A673 (cell line): ENCODE results near the gene HPSE2. TPM values are rescaled to one million over a fixed set of nuclear protein-coding genes. Genes with fewer than 3 reads are reported as not detected.

Source experiments
- BruUV-seq: library from RNA; stranded (reverse); fragments of 400-500 nt; replicated peaks from 2 replicates; lab custom pipeline; 2021; lab: Mats Ljungman, UMichigan
- CTCF ChIA-PET: fragments of 300-600 bp; sonication (Branson Sonifier 250); formaldehyde crosslinking; loops from one replicate; lab custom pipeline; 2022; ENCODE audit warnings: antibody characterized with exemption; lab: Charles Lee
- POLR2A ChIA-PET: fragments of 300-600 bp; sonication (Branson Sonifier 250); formaldehyde crosslinking; loops from one replicate; lab custom pipeline; 2022; ENCODE audit warnings: antibody characterized with exemption; ENCODE audit not compliant: low non-redundant PET; lab: Charles Lee
- DNase-seq: peaks from one replicate; pipeline ENCODE4 v3.0.0-alpha.2; 2015; ENCODE audit warnings: low spot score
- H3K27ac ChIP-seq: fragments of 200-600 bp; sonication (generic); 2 replicates; pipeline ENCODE4 v1.5.1; 2016; ENCODE audit warnings: mixed run types, low read depth, mild to moderate bottlenecking, mixed read lengths, antibody characterized with exemption, low read length; ENCODE audit not compliant: poor library complexity, severe bottlenecking
- H3K27me3 ChIP-seq: fragments of 200-600 bp; sonication (generic); replicated peaks from 2 replicates; pipeline ENCODE4 v1.6.1; 2017; ENCODE audit warnings: mixed run types, low read depth, mild to moderate bottlenecking, mixed read lengths, antibody characterized with exemption, low read length; ENCODE audit not compliant: insufficient read depth, poor library complexity
- H3K36me3 ChIP-seq: fragments of 200-600 bp; sonication (generic); 2 replicates; pipeline ENCODE4 v1.6.1; 2016; ENCODE audit warnings: mixed run types, mild to moderate bottlenecking, mixed read lengths, antibody characterized with exemption, low read length; ENCODE audit not compliant: insufficient read depth, poor library complexity, severe bottlenecking
- H3K4me1 ChIP-seq: fragments of 200-600 bp; sonication (generic); 2 replicates; pipeline ENCODE4 v1.6.1; 2017; ENCODE audit warnings: mixed run types, mild to moderate bottlenecking, mixed read lengths, antibody characterized with exemption, low read length; ENCODE audit not compliant: insufficient read depth, poor library complexity, severe bottlenecking
- H3K4me3 ChIP-seq: fragments of 200-600 bp; sonication (generic); 2 replicates; pipeline ENCODE4 v1.5.1; 2016; ENCODE audit warnings: low read depth, mixed run types, mild to moderate bottlenecking, mixed read lengths, low read length; ENCODE audit not compliant: poor library complexity, severe bottlenecking
- H3K9me3 ChIP-seq: fragments of 200-600 bp; sonication (generic); 2 replicates; pipeline ENCODE4 v1.6.1; 2016; ENCODE audit warnings: mixed run types, low read depth, mild to moderate bottlenecking, mixed read lengths, antibody characterized with exemption, low read length; ENCODE audit not compliant: poor library complexity, severe bottlenecking
- EZH2 ChIP-seq: fragments of 200-600 bp; sonication (generic); IDR thresholded peaks from 2 replicates; pipeline ENCODE4 v1.6.1; 2017; ENCODE audit warnings: borderline replicate concordance, low read depth, mild to moderate bottlenecking, mixed read lengths, antibody characterized with exemption, low read length; ENCODE audit not compliant: poor library complexity, severe bottlenecking
- intact Hi-C: fragments of 100-400 bp; cut with micrococcal nuclease; formaldehyde crosslinking; loops from one replicate; pipeline ENCODE4 v1.10.0; 2022; ENCODE audit not compliant: unreplicated experiment
- total RNA-seq: library from RNA; stranded (reverse); gene quantifications from 2 replicates; pipeline ENCODE4 v1.2.3, GENCODE V29; 2021
- TF ChIP-seq, protein P1 (sequence below): fragments of 300-800, 200-600 bp; sonication (generic); conservative IDR thresholded peaks from 2 replicates; pipeline ENCODE4 v1.5.1; 2017; ENCODE audit warnings: low read depth, mild to moderate bottlenecking, antibody characterized with exemption, low read length, moderate library complexity, mixed read lengths

HPSE2 gene
- total RNA-seq, 1 experiment from 2014 or later = not detected

DNA sequence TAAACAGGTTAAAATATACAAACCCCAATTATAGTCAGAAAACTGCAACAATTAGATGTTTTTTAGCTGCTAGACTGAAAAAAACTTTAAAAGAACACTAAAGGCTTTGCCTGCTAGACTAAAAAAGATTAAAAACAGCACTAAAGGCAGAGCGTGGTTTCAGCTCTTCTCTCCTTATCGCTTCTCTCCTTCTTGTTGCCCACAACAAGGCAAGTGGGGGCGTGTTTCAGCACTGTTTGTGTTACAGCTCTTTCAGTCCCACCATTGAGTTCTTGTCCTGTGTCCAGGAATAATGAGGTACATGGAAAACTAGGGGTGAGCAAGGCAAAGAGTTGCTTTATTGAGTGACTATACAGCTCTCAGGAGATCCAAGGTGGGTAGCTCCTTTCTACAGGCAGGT lies 112.3 kb downstream of the HPSE2 start:
- intact Hi-C loops = no loop called here
- TF ChIP-seq EZH2 = no peak
- TF ChIP-seq, protein P1, sequence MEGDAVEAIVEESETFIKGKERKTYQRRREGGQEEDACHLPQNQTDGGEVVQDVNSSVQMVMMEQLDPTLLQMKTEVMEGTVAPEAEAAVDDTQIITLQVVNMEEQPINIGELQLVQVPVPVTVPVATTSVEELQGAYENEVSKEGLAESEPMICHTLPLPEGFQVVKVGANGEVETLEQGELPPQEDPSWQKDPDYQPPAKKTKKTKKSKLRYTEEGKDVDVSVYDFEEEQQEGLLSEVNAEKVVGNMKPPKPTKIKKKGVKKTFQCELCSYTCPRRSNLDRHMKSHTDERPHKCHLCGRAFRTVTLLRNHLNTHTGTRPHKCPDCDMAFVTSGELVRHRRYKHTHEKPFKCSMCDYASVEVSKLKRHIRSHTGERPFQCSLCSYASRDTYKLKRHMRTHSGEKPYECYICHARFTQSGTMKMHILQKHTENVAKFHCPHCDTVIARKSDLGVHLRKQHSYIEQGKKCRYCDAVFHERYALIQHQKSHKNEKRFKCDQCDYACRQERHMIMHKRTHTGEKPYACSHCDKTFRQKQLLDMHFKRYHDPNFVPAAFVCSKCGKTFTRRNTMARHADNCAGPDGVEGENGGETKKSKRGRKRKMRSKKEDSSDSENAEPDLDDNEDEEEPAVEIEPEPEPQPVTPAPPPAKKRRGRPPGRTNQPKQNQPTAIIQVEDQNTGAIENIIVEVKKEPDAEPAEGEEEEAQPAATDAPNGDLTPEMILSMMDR = no peak

DNA sequence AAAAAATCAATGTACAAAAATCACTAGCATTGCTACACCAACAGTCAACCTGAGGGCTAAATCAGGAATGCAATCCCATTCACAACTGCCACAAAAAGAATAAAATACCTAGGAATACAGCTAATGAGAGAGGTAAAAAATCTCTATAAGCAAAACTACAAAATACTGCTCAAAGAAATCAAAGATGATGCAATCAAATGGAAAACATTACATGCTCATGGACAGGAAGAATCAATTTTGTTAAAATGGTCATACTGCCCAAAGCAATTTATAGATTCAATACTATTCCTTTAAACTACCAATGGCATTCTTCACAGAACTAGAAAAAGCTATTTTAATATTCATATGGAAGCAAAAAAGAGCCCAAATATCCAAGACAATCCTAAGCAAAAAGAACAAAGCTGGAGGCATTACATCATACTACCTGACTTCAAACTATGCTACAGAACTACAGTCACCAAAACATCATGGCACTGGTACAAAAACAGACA lies 116.3 kb downstream of the HPSE2 start:
- peaks cover 3% of the 10 kb centered on the region for H3K9me3 ChIP-seq
- ChIA-PET POLR2A (no interaction called here), CTCF (no interaction called here)
- no peaks in the 10 kb centered on the region for H3K36me3 ChIP-seq
- intact Hi-C loops = no loop called here
- no peak for DNase-seq
- no peak overlapping the region for H3K27ac ChIP-seq
- no peaks in the 10 kb centered on the region for H3K27me3 ChIP-seq
- BruUV-seq = no TSS peak
- H3K4me3 ChIP-seq = no peak overlapping the region
- TF ChIP-seq EZH2 = no peak
- TF ChIP-seq, protein P1 = no peak
- no peaks in the 10 kb centered on the region for H3K4me1 ChIP-seq

More for the DNA sequence above, 112.3 kb downstream of the HPSE2 start:
- H3K4me1 ChIP-seq = no peaks in the 10 kb centered on the region
- H3K4me3 ChIP-seq = no peak overlapping the region
- CTCF ChIA-PET = no interaction called here
- peaks cover 3% of the 10 kb centered on the region for H3K9me3 ChIP-seq
- no peak for DNase-seq
- no peaks in the 10 kb centered on the region for H3K27me3 ChIP-seq
- no peak overlapping the region for H3K27ac ChIP-seq
- no peaks in the 10 kb centered on the region for H3K36me3 ChIP-seq
- BruUV-seq = no TSS peak
- POLR2A ChIA-PET = no interaction called here

DNA sequence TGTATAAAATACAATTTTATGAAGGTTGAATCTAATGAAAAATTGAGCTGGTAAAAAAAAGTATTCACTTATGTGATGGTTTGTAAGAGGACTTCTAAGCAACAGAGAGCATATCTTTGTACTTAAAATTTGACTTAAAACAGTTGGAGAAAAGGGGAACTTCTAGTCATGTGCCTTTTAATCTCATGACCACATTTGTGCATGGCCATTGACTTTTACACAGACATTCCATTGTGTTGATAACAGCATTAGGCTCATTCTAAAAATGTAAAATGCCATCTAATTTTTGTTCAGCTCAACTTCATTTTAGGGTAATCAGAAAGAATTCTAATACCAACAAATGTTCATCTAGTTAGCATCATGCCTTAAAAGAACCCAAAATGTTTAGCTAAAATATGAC lies 119.9 kb downstream of the HPSE2 start:
- Histone ChIP-seq H3K27ac (no peak overlapping the region), H3K27me3 (no peaks in the 10 kb centered on the region), H3K9me3 (no peaks in the 10 kb centered on the region), H3K36me3 (no peaks in the 10 kb centered on the region), H3K4me1 (no peaks in the 10 kb centered on the region), H3K4me3 (no peak overlapping the region)
- ChIA-PET POLR2A (interaction anchor here (0.7 kb wide), 1 partner anchor 289 kb away, joined by 3 read pairs; no protein-coding TSS in a partner anchor), CTCF (no interaction called here)
- intact Hi-C loops = no loop called here
- no TSS peak for BruUV-seq
- TF ChIP-seq EZH2 = no peak
- TF ChIP-seq, protein P1 = no peak
- no peak for DNase-seq
